ENCODE results near the gene GMDS. TPM values are rescaled to one million over a fixed set of nuclear protein-coding genes. Genes with fewer than 3 reads are reported as not detected.

GMDS gene
- total and polyA plus RNA-seq, 2 of the 4 experiments (the other 2 are of a cell fraction) = 7.3 to 21.9 TPM

DNA sequence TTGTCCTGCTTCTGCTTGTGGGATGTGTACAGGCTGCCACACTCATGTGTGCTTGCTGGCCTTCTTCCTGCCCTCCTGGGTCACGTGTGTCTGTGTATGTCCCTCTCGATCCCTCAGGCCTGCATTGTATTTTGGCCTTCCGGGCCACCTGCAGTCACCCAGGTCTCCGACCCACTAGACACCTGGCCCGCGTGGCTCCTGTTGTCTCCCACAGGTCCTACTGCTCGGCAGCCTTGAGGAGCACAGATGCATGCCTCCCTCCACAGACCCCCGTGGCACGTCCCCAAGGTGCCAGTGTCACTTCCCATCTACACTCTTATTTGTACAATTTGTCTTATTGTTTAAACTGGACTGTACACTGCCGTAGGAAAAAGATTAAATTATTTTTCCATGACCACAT, 592.6 kb downstream of the GMDS start:
- H3K36me3 ChIP-seq (ENCODE audit: control insufficient read depth, insufficient read depth, low read length) = no peaks in the 10 kb centered on the region
- no peaks in the 10 kb centered on the region for H4K20me1 ChIP-seq (ENCODE audit: insufficient read depth, low read length)
- no peak overlapping the region for H3K4ac ChIP-seq (ENCODE audit: low read depth, low read length)
- 72% methylated on average over 2 of the region's 10 CpGs; no CpG with 5 or more reads in 1 of the 2 experiments for WGBS, 2 experiments (ENCODE audit: extremely low coverage in 2 of 2, insufficient read length in 1 of 2)
- H4K91ac ChIP-seq (ENCODE audit: insufficient read depth, low read depth, low read length) = no peak overlapping the region
- no peak overlapping the region for H3K23ac ChIP-seq (ENCODE audit: low read depth, low read length)
- no peak overlapping the region for H3K18ac ChIP-seq (ENCODE audit: low read depth, low read length)
- in situ Hi-C loops (cut with MboI; ENCODE audit: low sequenced_read_pairs) (no loop called here), dilution Hi-C loops (cut with HindIII; ENCODE audit: low sequenced_read_pairs, unreplicated experiment) (no loop called here), intact Hi-C loops (cut with micrococcal nuclease) (no loop called here)
- no peak for TF ChIP-seq FOS (IDR thresholded peaks at IDR 0.05; ENCODE audit: low read depth, low read length)
- TF ChIP-seq POLR2A (IDR thresholded peaks at IDR 0.05; ENCODE audit: low read depth, low read length) = no peak
- TF ChIP-seq CEBPB (IDR thresholded peaks at IDR 0.05; ENCODE audit: low read depth, low read length) = no peak
- TF ChIP-seq, protein P1, sequence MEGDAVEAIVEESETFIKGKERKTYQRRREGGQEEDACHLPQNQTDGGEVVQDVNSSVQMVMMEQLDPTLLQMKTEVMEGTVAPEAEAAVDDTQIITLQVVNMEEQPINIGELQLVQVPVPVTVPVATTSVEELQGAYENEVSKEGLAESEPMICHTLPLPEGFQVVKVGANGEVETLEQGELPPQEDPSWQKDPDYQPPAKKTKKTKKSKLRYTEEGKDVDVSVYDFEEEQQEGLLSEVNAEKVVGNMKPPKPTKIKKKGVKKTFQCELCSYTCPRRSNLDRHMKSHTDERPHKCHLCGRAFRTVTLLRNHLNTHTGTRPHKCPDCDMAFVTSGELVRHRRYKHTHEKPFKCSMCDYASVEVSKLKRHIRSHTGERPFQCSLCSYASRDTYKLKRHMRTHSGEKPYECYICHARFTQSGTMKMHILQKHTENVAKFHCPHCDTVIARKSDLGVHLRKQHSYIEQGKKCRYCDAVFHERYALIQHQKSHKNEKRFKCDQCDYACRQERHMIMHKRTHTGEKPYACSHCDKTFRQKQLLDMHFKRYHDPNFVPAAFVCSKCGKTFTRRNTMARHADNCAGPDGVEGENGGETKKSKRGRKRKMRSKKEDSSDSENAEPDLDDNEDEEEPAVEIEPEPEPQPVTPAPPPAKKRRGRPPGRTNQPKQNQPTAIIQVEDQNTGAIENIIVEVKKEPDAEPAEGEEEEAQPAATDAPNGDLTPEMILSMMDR (conservative IDR thresholded peaks at IDR 0.05; ENCODE audit: low read depth, low read length) = no peak
- TF ChIP-seq, protein P2, sequence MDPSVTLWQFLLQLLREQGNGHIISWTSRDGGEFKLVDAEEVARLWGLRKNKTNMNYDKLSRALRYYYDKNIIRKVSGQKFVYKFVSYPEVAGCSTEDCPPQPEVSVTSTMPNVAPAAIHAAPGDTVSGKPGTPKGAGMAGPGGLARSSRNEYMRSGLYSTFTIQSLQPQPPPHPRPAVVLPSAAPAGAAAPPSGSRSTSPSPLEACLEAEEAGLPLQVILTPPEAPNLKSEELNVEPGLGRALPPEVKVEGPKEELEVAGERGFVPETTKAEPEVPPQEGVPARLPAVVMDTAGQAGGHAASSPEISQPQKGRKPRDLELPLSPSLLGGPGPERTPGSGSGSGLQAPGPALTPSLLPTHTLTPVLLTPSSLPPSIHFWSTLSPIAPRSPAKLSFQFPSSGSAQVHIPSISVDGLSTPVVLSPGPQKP (IDR thresholded peaks at IDR 0.05; ENCODE audit: borderline replicate concordance, low read depth, low read length) = no peak
- TF ChIP-seq RCOR1 (IDR thresholded peaks at IDR 0.05; ENCODE audit: insufficient replicate concordance, low read length) = no peak
- no peak for TF ChIP-seq RFX5 (IDR thresholded peaks at IDR 0.05; ENCODE audit: low read depth, low read length)
- TF ChIP-seq, protein P3, sequence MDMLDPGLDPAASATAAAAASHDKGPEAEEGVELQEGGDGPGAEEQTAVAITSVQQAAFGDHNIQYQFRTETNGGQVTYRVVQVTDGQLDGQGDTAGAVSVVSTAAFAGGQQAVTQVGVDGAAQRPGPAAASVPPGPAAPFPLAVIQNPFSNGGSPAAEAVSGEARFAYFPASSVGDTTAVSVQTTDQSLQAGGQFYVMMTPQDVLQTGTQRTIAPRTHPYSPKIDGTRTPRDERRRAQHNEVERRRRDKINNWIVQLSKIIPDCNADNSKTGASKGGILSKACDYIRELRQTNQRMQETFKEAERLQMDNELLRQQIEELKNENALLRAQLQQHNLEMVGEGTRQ (IDR thresholded peaks at IDR 0.05; ENCODE audit: low read depth, low read length) = no peak
- TF ChIP-seq MAZ (IDR thresholded peaks at IDR 0.05; ENCODE audit: borderline replicate concordance, low read depth, low read length) = no peak
- TF ChIP-seq RAD21 (IDR thresholded peaks at IDR 0.05; ENCODE audit: low read length) = no peak
- no peak for TF ChIP-seq SMC3 (IDR thresholded peaks at IDR 0.05; ENCODE audit: low read depth, low read length)
- TF ChIP-seq BHLHE40 (IDR thresholded peaks at IDR 0.05; ENCODE audit: low read depth, low read length) = no peak
- TF ChIP-seq MXI1 (IDR thresholded peaks at IDR 0.05; ENCODE audit: borderline replicate concordance, low read depth, low read length) = no peak
- TF ChIP-seq NFE2L2 (IDR thresholded peaks at IDR 0.05; ENCODE audit: low read depth, low read length) = no peak
- TF ChIP-seq CHD1 (IDR thresholded peaks at IDR 0.05; ENCODE audit: low read depth, low read length) = no peak
- no peak for TF ChIP-seq MAFK (IDR thresholded peaks at IDR 0.05; ENCODE audit: low read depth, low read length)
- H4K8ac ChIP-seq (ENCODE audit: low read depth in 2 of 2, low read length in 2 of 2) = no peak overlapping the region
- H3K79me1 ChIP-seq (ENCODE audit: low read depth in 1 of 2, low read length in 2 of 2) = no peaks in the 10 kb centered on the region
- DNase-seq (no peak), ATAC-seq (ENCODE audit: low read depth) (no peak)
- H3K9me1 ChIP-seq (ENCODE audit: insufficient read depth, low read length) = 0 out of 2 replicates have a peak, but pooled peaks cover 4% of the 10 kb centered on the region
- H2BK20ac ChIP-seq (ENCODE audit: low read depth, low read length) = no peak overlapping the region
- H3K56ac ChIP-seq (ENCODE audit: extremely low read depth, insufficient read depth, low read length) = no peak overlapping the region
- H3K14ac ChIP-seq (replicated peaks; ENCODE audit: low read depth, low read length) = no peak overlapping the region
- H2AFZ ChIP-seq (replicated peaks; ENCODE audit: low read length, poor library complexity) = no peak overlapping the region
- ChIA-PET POLR2A (ENCODE audit: unreplicated experiment) (no interaction called here), CTCF (no interaction called here)
- no peak overlapping the region for H2BK5ac ChIP-seq (ENCODE audit: low read depth, low read length, poor library complexity, severe bottlenecking)
- no peak overlapping the region for H3K4me3 ChIP-seq (ENCODE audit: insufficient read depth, low read depth, low read length)
- no peak overlapping the region for H4K5ac ChIP-seq (ENCODE audit: low read depth, low read length)
- H2AK9ac ChIP-seq (replicated peaks; ENCODE audit: low read depth, low read length, poor library complexity) = no peak overlapping the region
- no TSS peak for BruUV-seq (replicated peaks)
- H3K27ac ChIP-seq (ENCODE audit: insufficient read depth, low read length) = no peak overlapping the region
- no peak overlapping the region for H2BK15ac ChIP-seq (ENCODE audit: low read depth, low read length)
- no peak overlapping the region for H3K9ac ChIP-seq (ENCODE audit: low read depth, low read length)
- peak overlapping the region; percentile 72; the same call in 1 of the 2 replicates for H2AK5ac ChIP-seq (ENCODE audit: low read depth, low read length)
- no peaks in the 10 kb centered on the region for H3K27me3 ChIP-seq (ENCODE audit: control insufficient read depth, insufficient read depth, low read length)
- no peaks in the 10 kb centered on the region for H3K4me1 ChIP-seq (ENCODE audit: control insufficient read depth, insufficient read depth, low read length)
- H3K4me2 ChIP-seq (ENCODE audit: low read depth, low read length) = no peak overlapping the region
- H3K9me3 ChIP-seq (ENCODE audit: control insufficient read depth, insufficient read depth, low read length) = no peaks in the 10 kb centered on the region
- H2BK120ac ChIP-seq (ENCODE audit: low read depth, low read length) = no peak overlapping the region
